WTC11 (cell line): ENCODE measurements around the gene HP1BP3. TPM values are rescaled to one million over a fixed set of nuclear protein-coding genes. Genes with fewer than 3 reads are reported as not detected.

Experiments
- ATAC-seq: fragments of 200-7000 bp; cut with Tn5 transposase; 2 replicates; pipeline ENCODE4 v1.10.0; 2021; ENCODE audit warnings: mild to moderate bottlenecking, moderate library complexity
- CTCF ChIA-PET: fragments of 300-600 bp; sonication (Branson Sonifier 250); formaldehyde crosslinking; loops from one replicate; lab custom pipeline; 2021; ENCODE audit warnings: antibody characterized with exemption; lab: Charles Lee
- POLR2A ChIA-PET: fragments of 350-600 bp; sonication (Branson Sonifier 250); formaldehyde crosslinking; loops from one replicate; lab custom pipeline; 2021; ENCODE audit warnings: antibody characterized with exemption; lab: Charles Lee
- DNase-seq: peaks from one replicate; pipeline ENCODE4 v3.0.0; 2021; ENCODE audit warnings: low spot score
- H3K27ac Mint-ChIP-seq: 2 replicates; pipeline ENCODE4 v1.8.0; 2021; ENCODE audit warnings: mixed read lengths
- H3K27me3 Mint-ChIP-seq: 2 replicates; pipeline ENCODE4 v1.8.0; 2021; ENCODE audit warnings: low read depth, mild to moderate bottlenecking, moderate library complexity, mixed read lengths
- H3K36me3 Mint-ChIP-seq: 2 replicates; pipeline ENCODE4 v1.8.0; 2021; ENCODE audit warnings: mixed read lengths
- H3K4me1 Mint-ChIP-seq: 2 replicates; pipeline ENCODE4 v1.8.0; 2022; ENCODE audit warnings: mixed read lengths
- H3K4me3 Mint-ChIP-seq: 2 replicates; pipeline ENCODE4 v1.8.0; 2021; ENCODE audit warnings: mild to moderate bottlenecking, moderate library complexity, mixed read lengths
- H3K9me3 Mint-ChIP-seq: 2 replicates; pipeline ENCODE4 v1.8.0; 2021; ENCODE audit warnings: mixed read lengths
- ATF1 ChIP-seq: sonication (generic); formaldehyde crosslinking; IDR thresholded peaks from 2 replicates; pipeline ENCODE4 v1.8.1; 2023; ENCODE audit warnings: mild to moderate bottlenecking, moderate library complexity, missing genetic modification reagents
- ATF3 ChIP-seq: sonication (generic); formaldehyde crosslinking; conservative IDR thresholded peaks from 2 replicates; pipeline ENCODE4 v1.8.1; 2022; ENCODE audit warnings: mild to moderate bottlenecking, missing genetic modification reagents
- CBFB ChIP-seq: sonication (generic); formaldehyde crosslinking; IDR thresholded peaks from 2 replicates; pipeline ENCODE4 v1.8.1; 2022; ENCODE audit warnings: mild to moderate bottlenecking, low read depth, missing genetic modification reagents
- CREM ChIP-seq: sonication (generic); formaldehyde crosslinking; IDR thresholded peaks from 2 replicates; pipeline ENCODE4 v1.8.1; 2022; ENCODE audit warnings: mild to moderate bottlenecking, missing genetic modification reagents, moderate library complexity
- CTCF ChIP-seq: fragments of 200-600 bp; IDR thresholded peaks from 2 replicates; pipeline ENCODE4 v1.8.0; 2022; ENCODE audit warnings: antibody characterized with exemption
- E2F4 ChIP-seq: sonication (generic); formaldehyde crosslinking; IDR thresholded peaks from 2 replicates; pipeline ENCODE4 v1.8.1; 2022; ENCODE audit warnings: low read depth, mild to moderate bottlenecking, moderate library complexity, missing genetic modification reagents, borderline replicate concordance
- ETV6 ChIP-seq: sonication (generic); formaldehyde crosslinking; IDR thresholded peaks from 2 replicates; pipeline ENCODE4 v1.8.1; 2022; ENCODE audit warnings: mild to moderate bottlenecking, missing genetic modification reagents
- JUN ChIP-seq: sonication (generic); formaldehyde crosslinking; IDR thresholded peaks from 2 replicates; pipeline ENCODE4 v1.8.0; 2023; ENCODE audit warnings: mild to moderate bottlenecking, missing genetic modification reagents
- KAT7 ChIP-seq: sonication (generic); formaldehyde crosslinking; IDR thresholded peaks from 2 replicates; pipeline ENCODE4 v1.8.1; 2023; ENCODE audit warnings: missing genetic modification reagents, mild to moderate bottlenecking, borderline replicate concordance
- NR1H2 ChIP-seq: sonication (generic); formaldehyde crosslinking; IDR thresholded peaks from 2 replicates; pipeline ENCODE4 v1.9.0; 2021; ENCODE audit warnings: mild to moderate bottlenecking, moderate library complexity, missing genetic modification reagents
- RORB ChIP-seq: fragments of 250-450 bp; sonication (Bioruptor Pico); IDR thresholded peaks from 2 replicates; pipeline ENCODE4 v1.9.0; 2021; ENCODE audit warnings: mild to moderate bottlenecking
- ZNF232 ChIP-seq: sonication (generic); formaldehyde crosslinking; IDR thresholded peaks from 2 replicates; pipeline ENCODE4 v1.8.0; 2022; ENCODE audit warnings: mild to moderate bottlenecking, missing genetic modification reagents
- ZNF263 ChIP-seq: sonication (generic); formaldehyde crosslinking; IDR thresholded peaks from 2 replicates; pipeline ENCODE4 v1.8.1; 2022; ENCODE audit warnings: low read depth, mild to moderate bottlenecking, moderate library complexity, missing genetic modification reagents
- total RNA-seq: library from RNA; stranded (reverse); gene quantifications from 3 replicates; pipeline ENCODE4 v1.2.3, GENCODE V29; 2021
- TF ChIP-seq, protein P1 (sequence below): sonication (generic); formaldehyde crosslinking; IDR thresholded peaks from 2 replicates; pipeline ENCODE4 v1.8.0; 2023; ENCODE audit warnings: missing genetic modification reagents
- TF ChIP-seq, protein P2 (sequence below): sonication (generic); formaldehyde crosslinking; IDR thresholded peaks from 2 replicates; pipeline ENCODE4 v1.8.1; 2023; ENCODE audit warnings: mild to moderate bottlenecking, missing genetic modification reagents
- TF ChIP-seq, protein P3 (sequence below): sonication (generic); formaldehyde crosslinking; conservative IDR thresholded peaks from 2 replicates; pipeline ENCODE4 v1.8.1; 2023; ENCODE audit warnings: mild to moderate bottlenecking, low read depth, missing genetic modification reagents, moderate library complexity
- TF ChIP-seq, protein P4 (sequence below): fragments of 250-450 bp; sonication (Bioruptor Pico); IDR thresholded peaks from 2 replicates; pipeline ENCODE4 v2.1.2; 2022; ENCODE audit warnings: mild to moderate bottlenecking, moderate library complexity
- TF ChIP-seq, protein P5 (sequence below): sonication (generic); formaldehyde crosslinking; IDR thresholded peaks from 2 replicates; pipeline ENCODE4 v1.8.1; 2022; ENCODE audit warnings: missing genetic modification reagents, borderline replicate concordance
- TF ChIP-seq, protein P6 (sequence below): sonication (generic); formaldehyde crosslinking; IDR thresholded peaks from 2 replicates; pipeline ENCODE4 v1.8.0; 2022; ENCODE audit warnings: mild to moderate bottlenecking, missing genetic modification reagents

Gene HP1BP3
- total RNA-seq, 1 experiment from 2014 or later, result 121 TPM

DNA sequence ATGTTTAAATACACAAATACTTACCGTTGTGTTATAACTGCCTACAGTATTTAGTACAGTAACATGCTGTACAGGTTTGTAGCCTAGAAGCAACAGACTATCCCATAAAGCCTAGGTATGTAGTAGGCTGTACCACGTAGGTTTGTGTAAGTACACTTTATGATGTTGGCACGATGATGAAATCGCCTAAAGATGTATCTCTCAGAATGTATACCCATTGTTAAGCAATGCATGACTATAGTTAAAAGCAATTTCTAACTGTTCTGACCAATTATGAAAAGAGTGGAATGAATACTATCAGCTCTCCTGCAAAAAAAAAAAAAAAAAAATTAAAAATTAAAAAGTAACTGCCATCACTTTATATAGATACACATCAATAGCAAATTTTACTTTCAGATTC lies 11.4 kb downstream of the HP1BP3 start (continued):
- TF ChIP-seq, protein P1, sequence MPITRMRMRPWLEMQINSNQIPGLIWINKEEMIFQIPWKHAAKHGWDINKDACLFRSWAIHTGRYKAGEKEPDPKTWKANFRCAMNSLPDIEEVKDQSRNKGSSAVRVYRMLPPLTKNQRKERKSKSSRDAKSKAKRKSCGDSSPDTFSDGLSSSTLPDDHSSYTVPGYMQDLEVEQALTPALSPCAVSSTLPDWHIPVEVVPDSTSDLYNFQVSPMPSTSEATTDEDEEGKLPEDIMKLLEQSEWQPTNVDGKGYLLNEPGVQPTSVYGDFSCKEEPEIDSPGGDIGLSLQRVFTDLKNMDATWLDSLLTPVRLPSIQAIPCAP (CRISPR knock-in tag), result no peak
- TF ChIP-seq ETV6 (CRISPR knock-in tag) (no peak), ZNF263 (CRISPR knock-in tag) (no peak), ZNF232 (CRISPR knock-in tag) (no peak)
- TF ChIP-seq, protein P2, sequence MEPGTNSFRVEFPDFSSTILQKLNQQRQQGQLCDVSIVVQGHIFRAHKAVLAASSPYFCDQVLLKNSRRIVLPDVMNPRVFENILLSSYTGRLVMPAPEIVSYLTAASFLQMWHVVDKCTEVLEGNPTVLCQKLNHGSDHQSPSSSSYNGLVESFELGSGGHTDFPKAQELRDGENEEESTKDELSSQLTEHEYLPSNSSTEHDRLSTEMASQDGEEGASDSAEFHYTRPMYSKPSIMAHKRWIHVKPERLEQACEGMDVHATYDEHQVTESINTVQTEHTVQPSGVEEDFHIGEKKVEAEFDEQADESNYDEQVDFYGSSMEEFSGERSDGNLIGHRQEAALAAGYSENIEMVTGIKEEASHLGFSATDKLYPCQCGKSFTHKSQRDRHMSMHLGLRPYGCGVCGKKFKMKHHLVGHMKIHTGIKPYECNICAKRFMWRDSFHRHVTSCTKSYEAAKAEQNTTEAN (CRISPR knock-in tag), result no peak
- TF ChIP-seq, protein P3, sequence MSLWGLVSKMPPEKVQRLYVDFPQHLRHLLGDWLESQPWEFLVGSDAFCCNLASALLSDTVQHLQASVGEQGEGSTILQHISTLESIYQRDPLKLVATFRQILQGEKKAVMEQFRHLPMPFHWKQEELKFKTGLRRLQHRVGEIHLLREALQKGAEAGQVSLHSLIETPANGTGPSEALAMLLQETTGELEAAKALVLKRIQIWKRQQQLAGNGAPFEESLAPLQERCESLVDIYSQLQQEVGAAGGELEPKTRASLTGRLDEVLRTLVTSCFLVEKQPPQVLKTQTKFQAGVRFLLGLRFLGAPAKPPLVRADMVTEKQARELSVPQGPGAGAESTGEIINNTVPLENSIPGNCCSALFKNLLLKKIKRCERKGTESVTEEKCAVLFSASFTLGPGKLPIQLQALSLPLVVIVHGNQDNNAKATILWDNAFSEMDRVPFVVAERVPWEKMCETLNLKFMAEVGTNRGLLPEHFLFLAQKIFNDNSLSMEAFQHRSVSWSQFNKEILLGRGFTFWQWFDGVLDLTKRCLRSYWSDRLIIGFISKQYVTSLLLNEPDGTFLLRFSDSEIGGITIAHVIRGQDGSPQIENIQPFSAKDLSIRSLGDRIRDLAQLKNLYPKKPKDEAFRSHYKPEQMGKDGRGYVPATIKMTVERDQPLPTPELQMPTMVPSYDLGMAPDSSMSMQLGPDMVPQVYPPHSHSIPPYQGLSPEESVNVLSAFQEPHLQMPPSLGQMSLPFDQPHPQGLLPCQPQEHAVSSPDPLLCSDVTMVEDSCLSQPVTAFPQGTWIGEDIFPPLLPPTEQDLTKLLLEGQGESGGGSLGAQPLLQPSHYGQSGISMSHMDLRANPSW, result no peak

DNA sequence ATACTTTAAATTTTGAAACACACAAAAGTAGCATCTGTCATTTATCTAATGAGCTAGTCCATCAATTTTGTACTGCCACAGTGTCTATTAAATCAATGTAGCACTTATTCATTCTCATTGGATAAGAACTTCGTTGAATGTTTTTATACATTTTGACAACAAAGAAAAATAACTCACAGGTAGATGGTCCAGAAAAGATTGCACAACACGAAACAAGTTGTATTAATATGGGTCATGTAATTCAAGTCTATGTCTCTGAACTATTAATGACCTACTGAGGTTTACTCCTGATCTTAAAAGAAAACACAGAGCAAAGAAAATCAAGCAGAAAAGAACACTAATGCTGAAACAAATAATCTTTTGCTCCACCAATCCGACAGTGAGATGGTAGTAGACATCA lies 15.3 kb downstream of the HP1BP3 start:
- Mint-ChIP-seq H3K4me1 (no peaks in the 10 kb centered on the region), H3K27me3 (no peaks in the 10 kb centered on the region), H3K36me3 (peaks cover 80% of the 10 kb centered on the region), H3K4me3 (no peak overlapping the region), H3K27ac (no peak overlapping the region), H3K9me3 (no peaks in the 10 kb centered on the region)
- no peak for DNase-seq
- ChIA-PET CTCF (no interaction called here), POLR2A (no interaction called here)
- TF ChIP-seq ATF1 (CRISPR knock-in tag) (no peak), RORB (CRISPR knock-in tag) (no peak), CREM (CRISPR knock-in tag) (no peak), KAT7 (CRISPR knock-in tag) (no peak), JUN (CRISPR knock-in tag) (no peak), CBFB (CRISPR knock-in tag) (no peak), E2F4 (CRISPR knock-in tag) (no peak), NR1H2 (no peak), CTCF (no peak), ATF3 (CRISPR knock-in tag) (no peak)
- TF ChIP-seq, protein P4, sequence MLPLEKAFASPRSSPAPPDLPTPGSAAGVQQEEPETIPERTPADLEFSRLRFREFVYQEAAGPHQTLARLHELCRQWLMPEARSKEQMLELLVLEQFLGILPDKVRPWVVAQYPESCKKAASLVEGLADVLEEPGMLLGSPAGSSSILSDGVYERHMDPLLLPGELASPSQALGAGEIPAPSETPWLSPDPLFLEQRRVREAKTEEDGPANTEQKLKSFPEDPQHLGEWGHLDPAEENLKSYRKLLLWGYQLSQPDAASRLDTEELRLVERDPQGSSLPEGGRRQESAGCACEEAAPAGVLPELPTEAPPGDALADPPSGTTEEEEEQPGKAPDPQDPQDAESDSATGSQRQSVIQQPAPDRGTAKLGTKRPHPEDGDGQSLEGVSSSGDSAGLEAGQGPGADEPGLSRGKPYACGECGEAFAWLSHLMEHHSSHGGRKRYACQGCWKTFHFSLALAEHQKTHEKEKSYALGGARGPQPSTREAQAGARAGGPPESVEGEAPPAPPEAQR (CRISPR knock-in tag), result no peak
- TF ChIP-seq, protein P5, sequence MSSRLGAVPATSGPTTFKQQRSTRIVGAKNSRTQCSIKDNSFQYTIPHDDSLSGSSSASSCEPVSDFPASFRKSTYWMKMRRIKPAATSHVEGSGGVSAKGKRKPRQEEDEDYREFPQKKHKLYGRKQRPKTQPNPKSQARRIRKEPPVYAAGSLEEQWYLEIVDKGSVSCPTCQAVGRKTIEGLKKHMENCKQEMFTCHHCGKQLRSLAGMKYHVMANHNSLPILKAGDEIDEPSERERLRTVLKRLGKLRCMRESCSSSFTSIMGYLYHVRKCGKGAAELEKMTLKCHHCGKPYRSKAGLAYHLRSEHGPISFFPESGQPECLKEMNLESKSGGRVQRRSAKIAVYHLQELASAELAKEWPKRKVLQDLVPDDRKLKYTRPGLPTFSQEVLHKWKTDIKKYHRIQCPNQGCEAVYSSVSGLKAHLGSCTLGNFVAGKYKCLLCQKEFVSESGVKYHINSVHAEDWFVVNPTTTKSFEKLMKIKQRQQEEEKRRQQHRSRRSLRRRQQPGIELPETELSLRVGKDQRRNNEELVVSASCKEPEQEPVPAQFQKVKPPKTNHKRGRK (CRISPR knock-in tag), result no peak
- TF ChIP-seq, protein P6, sequence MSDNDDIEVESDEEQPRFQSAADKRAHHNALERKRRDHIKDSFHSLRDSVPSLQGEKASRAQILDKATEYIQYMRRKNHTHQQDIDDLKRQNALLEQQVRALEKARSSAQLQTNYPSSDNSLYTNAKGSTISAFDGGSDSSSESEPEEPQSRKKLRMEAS (CRISPR knock-in tag), result no peak
- no peak for ATAC-seq
